Activated naive CD4-positive, alpha-beta T cell treated with anti-CD3 and anti-CD28 coated beads, Interleukin-2, amount 50 U/mL, for 16 hours (primary cell): ENCODE results near the gene ZXDC.

ENCODE experiments used
- DNase-seq: peaks from one replicate; pipeline ENCODE4 v3.0.0-alpha.2; 2020

Gene ZXDC

DNA sequence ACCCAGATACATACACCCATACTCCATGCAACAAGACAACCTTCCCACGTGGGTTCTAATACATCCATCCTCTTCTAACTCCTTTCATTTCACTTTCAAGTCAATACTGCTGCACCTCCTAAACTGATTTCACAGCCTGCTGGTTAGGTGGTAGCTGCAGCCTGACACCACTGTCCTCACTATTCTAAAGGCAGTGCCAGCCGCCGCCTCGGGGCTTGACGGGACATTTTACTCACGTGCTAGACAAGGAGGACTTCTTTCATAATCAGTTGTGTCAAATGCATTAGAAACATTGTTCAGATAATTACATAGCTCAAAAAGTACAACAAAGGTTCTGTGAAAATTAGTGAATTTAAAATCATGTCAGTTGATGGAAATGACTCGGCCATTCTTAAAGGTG is 35.6 kb upstream of the ZXDC start:
- no peak for DNase-seq

GRCh38 chr3:126510308-126510910 is 34.7 kb upstream of the ZXDC start:
- no peak for DNase-seq

DNA sequence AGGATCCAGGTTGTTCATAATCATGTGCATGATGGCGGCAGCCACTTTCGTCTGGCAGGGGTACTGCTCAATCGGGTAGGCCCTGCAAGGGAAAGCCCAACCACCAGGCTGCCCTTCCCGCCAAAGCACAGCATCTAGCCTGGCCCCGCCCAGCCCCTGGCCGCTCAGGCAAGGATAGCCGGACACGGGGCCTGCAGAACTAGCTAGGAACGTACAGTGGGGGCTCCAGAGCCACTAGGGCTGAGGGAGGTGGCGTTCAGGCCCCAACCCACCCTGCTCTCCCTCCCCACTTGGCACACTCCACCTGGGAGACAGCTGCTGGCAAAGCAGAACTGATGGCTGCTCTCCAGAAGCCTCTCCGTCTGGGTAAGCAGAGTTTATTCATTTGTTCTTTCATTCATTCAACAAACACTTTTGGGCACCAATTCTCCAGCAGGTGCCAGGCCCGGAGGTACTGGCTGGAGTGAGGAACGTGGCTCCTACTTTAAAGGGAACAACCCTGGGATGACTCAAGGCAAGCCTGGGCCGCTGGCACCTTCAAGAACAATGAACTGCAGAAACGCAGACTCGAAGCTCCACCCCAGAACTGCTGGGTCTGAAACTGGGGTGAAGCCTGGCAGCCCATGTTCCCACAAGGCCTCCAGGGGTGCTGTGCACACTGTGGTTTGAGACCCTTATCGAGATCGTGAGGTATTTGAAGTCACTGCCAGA is 34.1 kb upstream of the ZXDC start:
- no peak for DNase-seq

DNA sequence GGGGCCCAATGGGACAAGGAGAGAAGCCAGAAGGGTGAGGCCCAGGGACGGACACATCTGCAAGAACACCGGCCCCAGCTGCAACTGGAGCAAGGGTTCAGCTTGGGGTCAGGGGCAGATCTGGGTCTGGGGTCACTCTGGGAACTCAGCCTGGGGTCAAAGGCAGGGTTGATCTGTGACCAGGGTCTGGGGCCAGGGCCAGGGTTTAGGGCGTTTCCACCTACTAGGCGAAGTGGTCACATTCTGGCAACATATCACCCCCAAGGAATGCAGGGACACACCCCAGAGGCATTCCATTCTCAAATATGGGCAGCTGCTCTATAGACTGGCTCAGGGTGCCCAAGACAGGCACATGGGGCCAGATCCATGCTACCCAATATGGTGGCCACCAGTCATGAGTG is 32.9 kb upstream of the ZXDC start:
- no peak for DNase-seq

- DNase-seq = no peak
Measured at GRCh38 chr3:126507886-126508285, 32.2 kb upstream of the ZXDC start.

GRCh38 chr3:126503701-126504100 is 28.0 kb upstream of the ZXDC start:
- no peak for DNase-seq

DNA sequence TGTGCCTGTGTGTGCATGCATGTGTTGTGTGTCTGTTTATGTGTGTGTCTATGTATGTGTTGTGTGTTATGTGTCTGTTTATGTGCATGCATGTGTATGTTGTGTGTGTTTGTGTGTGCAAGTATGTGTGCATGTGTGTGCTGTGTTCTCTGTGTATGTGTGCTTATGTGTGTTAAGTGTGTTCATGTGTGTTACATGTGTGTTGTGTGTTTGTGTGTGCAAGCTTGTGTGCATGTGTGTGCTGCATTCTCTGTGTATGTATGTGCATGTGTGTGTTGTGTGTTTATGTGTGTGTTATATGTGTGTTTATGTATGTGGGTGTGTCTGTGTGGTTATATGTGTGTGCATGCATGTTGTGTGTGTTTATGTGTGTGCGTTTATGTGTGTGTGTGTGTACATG is 27.0 kb upstream of the ZXDC start:
- no peak for DNase-seq

GRCh38 chr3:126501736-126502135 is 26.0 kb upstream of the ZXDC start:
- DNase-seq = no peak

- no peak for DNase-seq
Measured at GRCh38 chr3:126501054-126501453, 25.4 kb upstream of the ZXDC start.

DNA sequence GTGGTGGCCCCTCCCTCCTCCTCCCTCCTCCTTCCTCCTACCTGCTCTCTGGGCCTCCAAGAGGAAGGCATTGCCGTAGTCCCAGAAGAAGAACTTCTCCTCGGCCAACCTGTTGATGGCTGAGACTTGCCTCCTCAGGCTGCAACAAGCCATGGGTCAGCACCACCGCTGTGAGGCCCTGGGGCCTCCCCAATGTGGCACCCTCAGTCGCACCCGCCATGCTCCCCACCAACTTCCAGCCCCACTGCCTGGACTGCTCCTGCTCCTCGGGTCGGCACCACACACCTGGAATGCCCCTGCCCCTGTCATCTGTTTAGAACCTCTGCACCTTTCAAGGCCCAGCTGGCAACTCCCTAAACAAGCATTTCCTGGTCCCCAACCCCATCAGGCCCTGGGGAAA is 24.3 kb upstream of the ZXDC start:
- no peak for DNase-seq

DNA sequence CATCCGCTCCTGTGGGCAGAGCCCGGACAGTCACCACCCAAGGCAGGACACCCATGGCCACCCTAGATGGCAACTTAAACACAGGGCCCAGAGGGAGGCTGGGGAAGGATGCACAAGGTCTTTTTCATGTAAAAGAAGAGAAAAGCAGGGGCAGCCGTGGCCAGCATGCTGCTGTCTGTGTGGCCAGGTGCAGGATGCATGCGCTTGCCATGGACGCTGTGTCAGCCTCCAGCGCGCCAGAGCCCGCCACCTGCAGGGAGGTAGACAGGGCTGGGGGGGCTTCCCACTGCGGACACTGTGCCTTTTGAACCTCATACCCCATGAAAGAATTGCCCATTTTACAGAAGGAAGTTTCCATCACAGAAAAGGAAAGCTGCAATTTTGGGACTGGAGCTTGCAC is 23.7 kb upstream of the ZXDC start:
- no peak for DNase-seq

DNA sequence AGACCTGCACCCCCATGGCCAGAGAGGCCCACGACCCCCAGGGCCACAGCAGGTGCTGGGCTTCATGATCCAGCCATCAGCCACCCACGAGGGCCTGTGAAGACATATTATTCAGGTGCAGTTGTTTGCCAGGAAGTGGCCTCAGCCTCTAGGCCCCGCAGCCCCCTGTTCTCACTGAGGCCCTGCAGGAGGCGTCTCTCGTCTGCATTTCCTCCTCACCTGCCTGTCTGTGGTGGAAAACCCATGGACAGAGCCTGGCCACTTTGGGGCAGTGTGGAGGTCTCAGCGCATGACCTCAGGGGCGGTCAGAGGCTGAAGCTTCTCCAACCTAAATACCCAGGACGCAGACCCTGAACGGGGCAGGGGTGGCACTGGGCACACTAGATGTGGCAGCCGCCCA is 23.2 kb upstream of the ZXDC start:
- no peak for DNase-seq

DNA sequence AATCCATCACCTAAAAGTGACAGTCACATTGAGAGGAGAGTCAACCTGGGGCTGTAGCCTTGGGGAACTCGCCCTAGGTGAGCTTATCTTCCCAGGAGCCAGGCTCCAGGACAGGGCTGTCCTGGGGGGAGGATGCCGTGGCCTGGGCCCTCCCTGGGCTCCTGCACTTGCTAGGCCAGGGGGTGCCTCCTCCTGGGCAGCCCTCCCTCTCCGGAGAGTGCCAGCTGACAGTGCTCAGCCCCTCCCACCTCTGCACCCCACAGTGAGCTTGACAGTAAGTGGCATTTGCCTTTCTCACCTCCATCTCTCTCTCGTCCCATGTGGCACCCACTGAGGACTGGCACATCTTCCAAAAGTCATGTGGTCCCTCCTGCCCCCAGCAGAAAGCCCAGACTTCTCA is 22.8 kb upstream of the ZXDC start:
- DNase-seq = no peak

DNA sequence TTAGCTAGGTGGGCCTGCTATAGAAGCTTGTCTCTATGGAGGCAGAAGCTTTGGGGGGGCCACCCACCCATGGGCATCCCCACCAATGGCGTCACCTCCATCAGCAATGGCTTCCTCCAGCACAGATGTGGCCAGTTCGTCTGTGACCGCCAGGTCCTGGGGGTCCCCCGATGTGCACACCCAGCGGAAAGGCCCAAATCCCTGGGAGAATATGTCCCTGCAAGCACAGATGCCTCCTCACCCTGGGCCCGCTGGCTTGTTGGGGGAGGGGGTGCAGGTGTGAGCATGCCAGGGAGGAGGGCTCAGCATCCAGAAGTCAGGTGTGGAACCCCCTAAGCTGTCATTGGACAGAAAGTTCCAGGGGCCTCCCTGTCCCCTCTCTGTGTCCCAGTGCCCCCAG is 22.3 kb upstream of the ZXDC start:
- no peak for DNase-seq

DNA sequence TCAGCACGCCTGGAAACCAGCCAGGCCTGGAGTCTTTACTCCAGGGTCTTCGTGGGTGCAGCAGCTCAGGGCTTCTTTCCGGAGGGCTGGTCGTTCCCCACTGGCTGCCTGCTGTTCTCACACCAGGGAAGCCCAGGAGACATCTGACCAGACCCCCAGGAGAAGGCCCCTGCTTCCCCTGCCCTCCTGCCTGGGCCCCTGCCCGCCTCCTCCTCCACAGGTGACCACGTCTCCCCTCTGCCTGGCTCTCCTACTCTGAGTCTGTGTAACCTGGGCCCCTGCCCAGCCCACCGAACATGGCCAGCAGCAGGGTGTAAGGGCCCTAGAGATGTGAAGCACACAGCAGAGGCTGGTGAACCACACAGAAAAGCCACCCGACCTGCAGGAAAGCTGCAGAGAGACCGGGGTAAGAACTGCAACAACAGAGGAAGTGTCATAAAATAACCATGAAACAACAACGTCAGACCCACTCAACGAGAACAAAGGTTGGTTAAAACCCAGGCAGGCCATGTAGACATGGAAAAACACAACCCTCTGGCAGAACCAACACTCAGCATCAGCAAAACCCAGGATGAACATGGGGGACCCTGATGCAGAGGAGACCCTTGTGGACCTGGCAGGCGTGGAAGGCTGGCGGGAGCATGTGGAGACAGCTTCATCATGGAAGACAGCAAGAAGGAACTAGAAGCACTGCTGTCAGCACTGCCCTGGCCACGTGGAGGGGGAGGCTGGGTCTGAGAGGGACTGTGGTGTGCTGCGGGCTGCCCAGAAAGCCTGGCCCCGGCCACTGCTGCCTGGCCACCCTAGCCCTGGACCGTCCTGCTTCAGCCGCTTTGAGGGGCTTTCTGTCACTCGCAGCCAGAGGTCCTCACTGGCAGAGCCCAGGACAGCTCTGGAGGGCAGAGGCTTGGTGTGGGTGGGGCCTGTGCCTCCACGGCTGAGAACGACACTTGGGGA is 21.5 kb upstream of the ZXDC start:
- no peak for DNase-seq

- DNase-seq = no peak
Measured at GRCh38 chr3:126495786-126496185, 20.1 kb upstream of the ZXDC start.

GRCh38 chr3:126494970-126495230 is 19.2 kb upstream of the ZXDC start:
- no peak for DNase-seq

GRCh38 chr3:126494204-126494969 is 18.7 kb upstream of the ZXDC start:
- no peak for DNase-seq

DNA sequence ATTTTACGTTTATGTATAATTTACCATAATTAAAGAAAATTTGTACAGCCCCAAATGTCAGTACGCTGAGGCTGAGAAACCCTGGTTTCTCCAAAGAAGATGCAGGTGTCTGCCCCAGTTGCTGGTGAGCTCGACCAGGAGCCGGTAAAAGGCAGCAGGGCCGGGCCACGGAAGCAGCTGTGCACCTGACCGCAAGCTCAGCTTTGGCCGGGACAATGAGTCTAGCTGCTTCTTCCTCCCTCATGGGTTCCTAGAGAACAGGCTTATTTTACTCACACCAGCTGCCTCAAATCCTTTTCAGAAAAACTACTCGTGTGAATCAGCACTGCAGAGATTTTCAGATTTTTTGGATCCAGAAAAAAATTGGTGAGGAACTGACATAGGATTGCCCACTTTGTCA is 18.0 kb upstream of the ZXDC start:
- no peak for DNase-seq

DNA sequence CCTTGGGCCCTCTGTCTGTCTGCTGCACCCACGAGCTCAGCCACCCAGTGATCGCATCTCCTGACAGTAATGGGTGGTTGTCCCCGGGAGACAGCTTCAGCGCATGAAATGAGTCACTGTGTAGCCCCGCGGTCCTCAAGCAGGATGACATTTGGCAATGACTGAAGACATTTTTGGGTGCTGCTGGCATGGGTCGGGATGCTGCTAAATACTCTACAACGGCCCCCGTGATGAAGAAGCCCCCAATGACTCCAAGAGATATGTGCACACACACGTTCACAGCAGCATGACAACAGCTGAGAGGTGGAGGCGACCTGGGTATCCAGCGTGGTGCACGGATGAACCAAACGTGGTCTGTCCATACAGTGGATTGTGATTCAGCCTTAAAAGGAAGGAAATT is 17.4 kb upstream of the ZXDC start:
- DNase-seq = no peak

DNA sequence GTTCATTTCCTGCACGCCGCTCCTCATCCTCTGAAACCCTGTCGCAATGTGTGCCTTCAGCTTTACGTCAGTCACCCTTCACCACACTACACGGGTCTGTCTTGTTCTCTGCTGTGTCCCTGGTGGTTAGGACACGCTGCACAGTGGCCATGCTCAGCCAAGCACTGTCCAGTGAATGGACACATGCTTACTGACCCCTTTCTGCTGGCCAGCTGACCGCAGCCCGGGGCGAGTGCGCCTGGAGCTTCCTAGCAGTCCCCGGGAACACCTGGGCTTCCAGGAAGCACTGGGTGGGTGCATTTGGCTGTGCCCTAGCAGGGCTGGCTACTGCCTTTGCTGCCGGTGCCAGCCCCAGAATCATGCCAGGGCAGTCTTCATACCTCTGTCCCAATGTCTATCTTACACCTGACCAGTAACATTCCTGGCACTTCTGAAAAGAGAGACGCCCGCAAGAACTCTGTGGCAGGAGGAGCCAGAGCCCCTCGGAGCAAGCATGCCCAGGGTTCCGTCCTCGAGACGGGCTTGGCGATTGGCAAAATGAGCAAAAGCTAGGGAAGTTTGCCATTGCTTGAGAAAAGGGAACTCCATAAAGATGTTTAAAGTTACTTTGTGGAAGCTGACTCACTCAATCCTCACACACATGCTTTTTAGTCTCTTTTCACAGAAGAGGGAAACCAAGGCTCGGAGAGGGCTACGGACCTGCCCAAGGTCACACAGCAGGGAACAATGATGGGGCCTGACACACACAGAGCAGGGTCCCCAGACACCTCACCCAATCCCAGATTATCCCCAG is 15.7 kb upstream of the ZXDC start:
- DNase-seq = no peak

GRCh38 chr3:126490619-126491018 is 14.9 kb upstream of the ZXDC start:
- DNase-seq = no peak
